HepG2 (cell line): ENCODE measurements around the gene ECSCR. TPM values are rescaled to one million over a fixed set of nuclear protein-coding genes. Genes with fewer than 3 reads are reported as not detected.

ENCODE experiments used
- ELF4 ChIP-seq: sonication (generic); formaldehyde crosslinking; IDR thresholded peaks from 2 replicates; pipeline ENCODE4 v1.5.0; 2020; ENCODE audit warnings: missing genetic modification reagents, mild to moderate bottlenecking, moderate library complexity, borderline replicate concordance
- FIP1L1 ChIP-seq: fragments of 200-400 bp; formaldehyde crosslinking; IDR thresholded peaks from 2 replicates; pipeline ENCODE4 v1.6.1; 2018; ENCODE audit warnings: low read depth, mild to moderate bottlenecking, low read length, moderate library complexity, borderline replicate concordance; ENCODE audit not compliant: insufficient read depth
- HOXA9 ChIP-seq: sonication (generic); formaldehyde crosslinking; IDR thresholded peaks from 2 replicates; pipeline ENCODE4 v1.8.1; 2022; ENCODE audit warnings: missing genetic modification reagents, mild to moderate bottlenecking, moderate library complexity, borderline replicate concordance
- KDM1A ChIP-seq: IDR thresholded peaks from 2 replicates; pipeline ENCODE4 v1.6.1; 2016; ENCODE audit warnings: missing compliant biosample characterization
- NFE2 ChIP-seq: sonication (generic); formaldehyde crosslinking; IDR thresholded peaks from 2 replicates; pipeline ENCODE4 v1.4.0; 2020; ENCODE audit warnings: missing genetic modification reagents
- PHF21A ChIP-seq: sonication (generic); formaldehyde crosslinking; IDR thresholded peaks from 2 replicates; pipeline ENCODE4 v1.5.0; 2020; ENCODE audit warnings: mild to moderate bottlenecking, missing genetic modification reagents
- SAP130 ChIP-seq: IDR thresholded peaks from 2 replicates; pipeline ENCODE4 v1.6.1; 2016; ENCODE audit warnings: low read depth
- TOE1 ChIP-seq: sonication (generic); formaldehyde crosslinking; IDR thresholded peaks from 2 replicates; pipeline ENCODE4 v1.4.0; 2020; ENCODE audit warnings: mild to moderate bottlenecking, missing genetic modification reagents
- ZFP36L2 ChIP-seq: sonication (generic); formaldehyde crosslinking; IDR thresholded peaks from 2 replicates; pipeline ENCODE4 v1.4.0; 2020; ENCODE audit warnings: missing genetic modification reagents
- ZFP37 ChIP-seq: sonication (generic); formaldehyde crosslinking; IDR thresholded peaks from 2 replicates; pipeline ENCODE4 v1.4.0; 2020; ENCODE audit warnings: missing genetic modification reagents, borderline replicate concordance
- ZIK1 ChIP-seq: sonication (generic); formaldehyde crosslinking; IDR thresholded peaks from 2 replicates; pipeline ENCODE4 v1.5.0; 2020; ENCODE audit warnings: mild to moderate bottlenecking, low read depth, missing genetic modification reagents, borderline replicate concordance
- ZNF329 ChIP-seq: sonication (generic); formaldehyde crosslinking; IDR thresholded peaks from 2 replicates; pipeline ENCODE4 v1.9.0; 2021; ENCODE audit warnings: low read depth, mild to moderate bottlenecking, missing genetic modification reagents
- ZNF33A ChIP-seq: sonication (generic); formaldehyde crosslinking; IDR thresholded peaks from 2 replicates; pipeline ENCODE4 v1.5.1; 2020; ENCODE audit warnings: missing genetic modification reagents, mild to moderate bottlenecking, moderate library complexity, borderline replicate concordance
- ZNF543 ChIP-seq: sonication (generic); formaldehyde crosslinking; IDR thresholded peaks from 2 replicates; pipeline ENCODE4 v1.4.0; 2020; ENCODE audit warnings: mild to moderate bottlenecking, missing genetic modification reagents
- ZNF652 ChIP-seq: IDR thresholded peaks from 2 replicates; pipeline ENCODE4 v1.6.1; 2016; ENCODE audit warnings: low read depth, borderline replicate concordance
- polyA plus RNA-seq, 8 experiments: library from polyadenylated mRNA; depleted of rRNA in 3 of 8; stranded (reverse) in 7 of 8; unstranded in 1 of 8; fragments of >200 nt; fragmentation: Illumina TruSeq in 4 of 8; extraction: Trizol in 4 of 8; gene quantifications; 2 replicates each; pipeline versions ENCODE4 v1.2.1 to v1.2.3, GENCODE V29; 2011 to 2016; ENCODE audit warnings: low read depth in 4 of 8, missing spikeins in 1 of 8, mixed read lengths in 1 of 8; ENCODE audit not compliant: insufficient read depth in 1 of 8
- total RNA-seq, 5 experiments: library from RNA; depleted of rRNA; stranded (reverse); fragments of >200 nt; fragmentation: Illumina TruSeq; extraction: Trizol; gene quantifications; 2 replicates each; pipeline ENCODE4 v1.2.3, GENCODE V29; 2016; ENCODE audit warnings: low read depth in 1 of 5
- TF ChIP-seq, protein P1 (sequence below): sonication (generic); formaldehyde crosslinking; IDR thresholded peaks from 2 replicates; pipeline ENCODE4 v1.4.0; 2020; ENCODE audit warnings: missing genetic modification reagents
- TF ChIP-seq, protein P2 (sequence below): sonication (generic); formaldehyde crosslinking; IDR thresholded peaks from 2 replicates; pipeline ENCODE4 v1.5.1; 2020; ENCODE audit warnings: missing genetic modification reagents, mild to moderate bottlenecking, borderline replicate concordance
- TF ChIP-seq, protein P3 (sequence below): sonication (generic); formaldehyde crosslinking; IDR thresholded peaks from 2 replicates; pipeline ENCODE4 v1.4.0; 2020; ENCODE audit warnings: missing genetic modification reagents
- TF ChIP-seq, protein P4 (sequence below): sonication (generic); formaldehyde crosslinking; conservative IDR thresholded peaks from 2 replicates; pipeline ENCODE4 v1.8.0; 2022; ENCODE audit warnings: mild to moderate bottlenecking, moderate library complexity, missing genetic modification reagents

ECSCR gene
- total and polyA plus RNA-seq, 2 of the 13 experiments (the other 11 are each of a cell fraction or from before 2014, with no cell fraction given): 0.18 TPM; not detected in 1

DNA sequence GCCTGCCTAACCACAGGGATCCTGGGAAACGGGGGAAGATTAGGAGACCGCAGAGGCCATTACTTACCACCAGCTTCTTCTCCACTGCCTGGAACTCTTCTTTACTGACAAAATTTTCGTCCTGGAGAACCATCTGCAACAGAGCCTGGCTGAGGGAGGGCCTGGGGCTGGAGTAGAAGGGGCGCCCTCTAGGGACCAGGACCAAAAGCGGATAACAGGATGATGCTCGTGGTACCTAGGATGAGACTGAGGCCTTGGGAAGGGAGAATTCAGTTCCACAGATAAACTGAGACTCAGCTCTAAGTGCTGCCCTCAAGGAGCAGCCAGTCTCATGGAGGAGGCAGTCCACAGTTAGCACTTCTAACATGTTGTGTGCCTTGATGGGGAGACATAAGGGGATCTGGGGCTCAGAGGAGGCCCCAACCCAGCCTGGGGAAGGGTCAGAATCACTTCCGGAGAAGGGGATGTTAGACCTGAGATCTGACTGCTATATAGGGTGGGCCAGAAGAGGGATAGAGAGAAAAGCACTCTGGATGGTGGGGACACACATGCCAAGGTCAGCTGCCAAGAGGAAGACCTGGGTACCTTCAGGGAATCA, 59.9 kb downstream of the ECSCR start (continued):
- TF ChIP-seq, protein P1, sequence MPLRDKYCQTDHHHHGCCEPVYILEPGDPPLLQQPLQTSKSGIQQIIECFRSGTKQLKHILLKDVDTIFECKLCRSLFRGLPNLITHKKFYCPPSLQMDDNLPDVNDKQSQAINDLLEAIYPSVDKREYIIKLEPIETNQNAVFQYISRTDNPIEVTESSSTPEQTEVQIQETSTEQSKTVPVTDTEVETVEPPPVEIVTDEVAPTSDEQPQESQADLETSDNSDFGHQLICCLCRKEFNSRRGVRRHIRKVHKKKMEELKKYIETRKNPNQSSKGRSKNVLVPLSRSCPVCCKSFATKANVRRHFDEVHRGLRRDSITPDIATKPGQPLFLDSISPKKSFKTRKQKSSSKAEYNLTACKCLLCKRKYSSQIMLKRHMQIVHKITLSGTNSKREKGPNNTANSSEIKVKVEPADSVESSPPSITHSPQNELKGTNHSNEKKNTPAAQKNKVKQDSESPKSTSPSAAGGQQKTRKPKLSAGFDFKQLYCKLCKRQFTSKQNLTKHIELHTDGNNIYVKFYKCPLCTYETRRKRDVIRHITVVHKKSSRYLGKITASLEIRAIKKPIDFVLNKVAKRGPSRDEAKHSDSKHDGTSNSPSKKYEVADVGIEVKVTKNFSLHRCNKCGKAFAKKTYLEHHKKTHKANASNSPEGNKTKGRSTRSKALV (CRISPR knock-in tag): no peak
- TF ChIP-seq ZFP37 (no peak), TOE1 (CRISPR knock-in tag) (no peak), ZIK1 (CRISPR knock-in tag) (no peak), KDM1A (CRISPR knock-in tag) (peak; percentile 90), PHF21A (no peak), NFE2 (CRISPR knock-in tag) (no peak), ZFP36L2 (CRISPR knock-in tag) (no peak), SAP130 (CRISPR knock-in tag) (peak; percentile 41; the same call in 1 of the 2 replicates), FIP1L1 (no peak), ZNF543 (no peak), HOXA9 (CRISPR knock-in tag) (no peak), ZNF652 (CRISPR knock-in tag) (no peak), ELF4 (CRISPR knock-in tag) (0 out of 2 replicates have a peak, but pooled peaks have one; percentile 8), ZNF33A (CRISPR knock-in tag) (no peak), ZNF329 (CRISPR knock-in tag) (no peak)
- TF ChIP-seq, protein P2, sequence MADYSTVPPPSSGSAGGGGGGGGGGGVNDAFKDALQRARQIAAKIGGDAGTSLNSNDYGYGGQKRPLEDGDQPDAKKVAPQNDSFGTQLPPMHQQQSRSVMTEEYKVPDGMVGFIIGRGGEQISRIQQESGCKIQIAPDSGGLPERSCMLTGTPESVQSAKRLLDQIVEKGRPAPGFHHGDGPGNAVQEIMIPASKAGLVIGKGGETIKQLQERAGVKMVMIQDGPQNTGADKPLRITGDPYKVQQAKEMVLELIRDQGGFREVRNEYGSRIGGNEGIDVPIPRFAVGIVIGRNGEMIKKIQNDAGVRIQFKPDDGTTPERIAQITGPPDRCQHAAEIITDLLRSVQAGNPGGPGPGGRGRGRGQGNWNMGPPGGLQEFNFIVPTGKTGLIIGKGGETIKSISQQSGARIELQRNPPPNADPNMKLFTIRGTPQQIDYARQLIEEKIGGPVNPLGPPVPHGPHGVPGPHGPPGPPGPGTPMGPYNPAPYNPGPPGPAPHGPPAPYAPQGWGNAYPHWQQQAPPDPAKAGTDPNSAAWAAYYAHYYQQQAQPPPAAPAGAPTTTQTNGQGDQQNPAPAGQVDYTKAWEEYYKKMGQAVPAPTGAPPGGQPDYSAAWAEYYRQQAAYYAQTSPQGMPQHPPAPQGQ (CRISPR knock-in tag): no peak
- TF ChIP-seq, protein P3, sequence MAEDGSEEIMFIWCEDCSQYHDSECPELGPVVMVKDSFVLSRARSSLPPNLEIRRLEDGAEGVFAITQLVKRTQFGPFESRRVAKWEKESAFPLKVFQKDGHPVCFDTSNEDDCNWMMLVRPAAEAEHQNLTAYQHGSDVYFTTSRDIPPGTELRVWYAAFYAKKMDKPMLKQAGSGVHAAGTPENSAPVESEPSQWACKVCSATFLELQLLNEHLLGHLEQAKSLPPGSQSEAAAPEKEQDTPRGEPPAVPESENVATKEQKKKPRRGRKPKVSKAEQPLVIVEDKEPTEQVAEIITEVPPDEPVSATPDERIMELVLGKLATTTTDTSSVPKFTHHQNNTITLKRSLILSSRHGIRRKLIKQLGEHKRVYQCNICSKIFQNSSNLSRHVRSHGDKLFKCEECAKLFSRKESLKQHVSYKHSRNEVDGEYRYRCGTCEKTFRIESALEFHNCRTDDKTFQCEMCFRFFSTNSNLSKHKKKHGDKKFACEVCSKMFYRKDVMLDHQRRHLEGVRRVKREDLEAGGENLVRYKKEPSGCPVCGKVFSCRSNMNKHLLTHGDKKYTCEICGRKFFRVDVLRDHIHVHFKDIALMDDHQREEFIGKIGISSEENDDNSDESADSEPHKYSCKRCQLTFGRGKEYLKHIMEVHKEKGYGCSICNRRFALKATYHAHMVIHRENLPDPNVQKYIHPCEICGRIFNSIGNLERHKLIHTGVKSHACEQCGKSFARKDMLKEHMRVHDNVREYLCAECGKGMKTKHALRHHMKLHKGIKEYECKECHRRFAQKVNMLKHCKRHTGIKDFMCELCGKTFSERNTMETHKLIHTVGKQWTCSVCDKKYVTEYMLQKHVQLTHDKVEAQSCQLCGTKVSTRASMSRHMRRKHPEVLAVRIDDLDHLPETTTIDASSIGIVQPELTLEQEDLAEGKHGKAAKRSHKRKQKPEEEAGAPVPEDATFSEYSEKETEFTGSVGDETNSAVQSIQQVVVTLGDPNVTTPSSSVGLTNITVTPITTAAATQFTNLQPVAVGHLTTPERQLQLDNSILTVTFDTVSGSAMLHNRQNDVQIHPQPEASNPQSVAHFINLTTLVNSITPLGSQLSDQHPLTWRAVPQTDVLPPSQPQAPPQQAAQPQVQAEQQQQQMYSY (CRISPR knock-in tag): no peak
- TF ChIP-seq, protein P4, sequence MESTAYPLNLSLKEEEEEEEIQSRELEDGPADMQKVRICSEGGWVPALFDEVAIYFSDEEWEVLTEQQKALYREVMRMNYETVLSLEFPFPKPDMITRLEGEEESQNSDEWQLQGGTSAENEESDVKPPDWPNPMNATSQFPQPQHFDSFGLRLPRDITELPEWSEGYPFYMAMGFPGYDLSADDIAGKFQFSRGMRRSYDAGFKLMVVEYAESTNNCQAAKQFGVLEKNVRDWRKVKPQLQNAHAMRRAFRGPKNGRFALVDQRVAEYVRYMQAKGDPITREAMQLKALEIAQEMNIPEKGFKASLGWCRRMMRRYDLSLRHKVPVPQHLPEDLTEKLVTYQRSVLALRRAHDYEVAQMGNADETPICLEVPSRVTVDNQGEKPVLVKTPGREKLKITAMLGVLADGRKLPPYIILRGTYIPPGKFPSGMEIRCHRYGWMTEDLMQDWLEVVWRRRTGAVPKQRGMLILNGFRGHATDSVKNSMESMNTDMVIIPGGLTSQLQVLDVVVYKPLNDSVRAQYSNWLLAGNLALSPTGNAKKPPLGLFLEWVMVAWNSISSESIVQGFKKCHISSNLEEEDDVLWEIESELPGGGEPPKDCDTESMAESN (CRISPR knock-in tag): 0 out of 2 replicates have a peak, but pooled peaks have one; percentile 53
